GM21619 (cell line): ENCODE measurements around the gene ARSJ.
"Not testable (repeated sequence)": the region's sequence is repeated elsewhere in the genome, so short reads cannot be mapped to it uniquely, and the experiment has no call there.

Experiments used
- ATAC-seq: cut with Tn5 transposase; IDR thresholded peaks from one replicate; pipeline ENCODE4 v1.9.1; 2021; ENCODE audit not compliant: unreplicated experiment

Gene ARSJ

DNA sequence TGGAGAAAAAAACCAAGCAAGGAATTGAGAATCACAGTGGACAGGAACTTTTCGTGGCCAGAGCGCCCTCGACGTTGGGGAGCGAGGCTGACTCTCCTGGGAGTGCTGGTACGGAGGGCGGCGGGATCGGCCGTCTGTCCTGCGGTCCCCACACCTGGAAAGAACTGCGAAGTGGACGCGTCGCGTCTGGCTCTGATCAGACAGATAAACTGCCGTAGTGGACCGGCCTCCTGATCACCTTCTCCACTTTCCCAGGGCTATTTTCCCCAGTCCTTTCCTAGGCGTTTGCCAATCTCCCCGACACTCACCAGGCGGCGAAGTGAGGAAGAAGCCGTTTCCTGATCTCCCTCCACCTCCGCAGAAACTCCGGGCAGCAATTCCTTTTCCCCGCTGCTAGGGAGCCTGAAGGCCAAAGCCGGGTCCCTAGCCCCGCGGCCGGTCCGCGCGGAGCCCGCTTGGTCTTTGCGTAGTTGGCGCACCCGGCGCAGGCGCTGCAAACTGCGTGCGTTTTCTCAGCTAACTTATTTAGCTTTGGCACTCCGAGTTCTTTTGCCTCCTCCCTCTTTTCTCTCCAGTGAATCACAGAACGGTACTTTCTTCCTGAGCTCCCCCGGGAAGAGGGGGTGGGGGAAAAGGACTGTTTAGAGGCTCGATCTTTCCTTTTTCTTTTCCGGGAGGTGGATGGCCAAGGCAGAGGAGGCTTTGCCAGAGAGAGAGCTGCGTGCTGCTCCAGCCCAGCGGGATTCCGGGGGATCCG lies at the start of gene ARSJ:
Gene ARSJ, minus strand, starts transcription at position 500 of the 757 bp plus-strand sequence. CDS start 813 bp downstream, outside the sequence.
- ATAC-seq = no peak

GRCh38 chr4:114028071-114028470 lies 48.6 kb upstream of the ARSJ start:
- ATAC-seq = no peak

- ATAC-seq = no peak
Observed at GRCh38 chr4:114027596-114027995, 48.1 kb upstream of the ARSJ start.

DNA sequence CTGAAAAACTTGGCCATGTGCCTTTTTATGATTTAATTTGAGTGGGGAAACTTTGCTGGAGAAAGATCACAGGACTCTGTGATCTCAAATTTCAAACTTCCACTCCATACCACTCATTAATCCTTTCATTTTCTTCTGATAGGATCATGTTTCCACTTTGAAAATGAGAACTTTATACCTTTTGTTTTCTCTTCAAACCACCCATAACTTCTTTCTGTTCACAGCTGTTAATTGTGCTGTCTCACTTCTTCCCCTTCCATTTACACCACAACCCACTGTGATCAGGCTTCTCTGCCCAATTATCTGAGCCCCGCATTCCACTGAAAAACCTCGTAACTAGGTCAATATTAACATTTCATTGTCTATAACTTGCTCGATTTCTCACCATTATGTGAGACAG lies 47.0 kb upstream of the ARSJ start:
- no peak for ATAC-seq

- ATAC-seq = peak; percentile 84
Observed at GRCh38 chr4:114025176-114025777, 45.8 kb upstream of the ARSJ start.

GRCh38 chr4:114021451-114021850 lies 42.0 kb upstream of the ARSJ start:
- no peak for ATAC-seq

- ATAC-seq = no peak
Observed at GRCh38 chr4:114019969-114020358, 40.5 kb upstream of the ARSJ start.

DNA sequence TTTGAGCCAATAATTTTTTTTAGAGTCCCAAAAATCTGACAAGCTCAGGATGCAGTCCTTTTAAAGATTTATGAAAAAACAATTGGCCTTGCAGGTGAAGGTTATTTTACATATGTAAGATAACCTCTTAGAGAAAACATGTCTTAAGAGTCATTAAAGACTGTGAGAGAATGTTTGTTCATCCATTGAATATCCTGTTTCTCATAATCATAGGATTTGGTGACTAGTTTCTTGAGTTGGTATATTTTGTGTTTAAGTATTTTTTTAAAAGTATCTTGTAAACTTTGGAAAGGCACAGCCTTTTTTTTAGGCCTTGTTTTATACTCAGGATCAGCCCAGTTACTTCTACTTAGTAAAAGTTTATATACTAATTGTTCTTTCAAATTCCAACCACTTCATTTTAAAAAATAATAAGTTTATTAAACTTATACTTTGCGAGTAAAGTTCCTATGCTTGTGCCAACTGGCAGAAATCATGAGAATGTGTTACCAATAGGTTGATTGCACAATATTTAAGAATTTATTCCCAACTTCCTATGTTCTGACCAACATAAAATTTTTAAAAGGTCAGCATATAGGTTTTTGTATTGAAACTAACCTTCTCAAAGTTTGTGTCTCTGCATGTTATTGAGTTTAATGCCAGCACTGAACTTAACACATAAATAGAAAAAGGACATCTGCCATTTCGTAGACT lies 40.0 kb upstream of the ARSJ start:
- no peak for ATAC-seq

DNA sequence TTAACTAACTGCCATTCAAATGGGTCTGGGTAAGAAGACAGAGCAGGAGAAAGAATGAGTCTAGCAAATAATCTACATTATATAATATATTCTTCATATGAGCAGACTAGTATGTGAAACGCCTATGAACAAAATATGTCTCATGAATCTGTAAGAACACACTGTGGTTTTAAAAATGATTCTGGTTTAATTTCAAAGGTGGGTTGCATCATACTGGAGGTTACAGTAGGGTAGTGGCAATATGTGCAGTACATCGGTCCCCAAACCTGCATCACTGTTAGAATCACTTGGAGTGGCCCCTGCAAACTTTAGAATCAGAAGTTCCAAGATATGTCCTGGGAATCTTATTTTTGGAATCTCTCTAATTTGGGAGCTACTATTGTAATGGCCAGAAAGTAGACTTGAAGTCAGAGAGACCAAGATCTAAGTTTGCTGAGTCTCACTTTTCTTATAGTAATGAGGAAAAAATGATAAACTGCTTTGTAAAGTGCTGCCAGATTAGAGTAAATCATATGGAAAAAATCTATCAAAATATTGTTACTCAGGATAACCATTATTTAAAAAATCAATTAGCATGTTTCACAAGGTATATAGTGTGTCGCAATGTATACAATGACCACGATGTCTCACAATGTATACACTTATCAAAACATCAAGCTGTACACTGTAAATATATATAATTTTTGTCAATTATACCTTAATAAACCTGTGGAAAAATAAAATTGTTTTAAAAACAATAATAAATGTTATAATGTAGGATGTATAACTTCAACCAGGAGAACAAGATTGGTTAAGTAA lies 37.9 kb upstream of the ARSJ start:
- no peak for ATAC-seq

GRCh38 chr4:114015444-114015899 lies 36.0 kb upstream of the ARSJ start:
- no peak for ATAC-seq

DNA sequence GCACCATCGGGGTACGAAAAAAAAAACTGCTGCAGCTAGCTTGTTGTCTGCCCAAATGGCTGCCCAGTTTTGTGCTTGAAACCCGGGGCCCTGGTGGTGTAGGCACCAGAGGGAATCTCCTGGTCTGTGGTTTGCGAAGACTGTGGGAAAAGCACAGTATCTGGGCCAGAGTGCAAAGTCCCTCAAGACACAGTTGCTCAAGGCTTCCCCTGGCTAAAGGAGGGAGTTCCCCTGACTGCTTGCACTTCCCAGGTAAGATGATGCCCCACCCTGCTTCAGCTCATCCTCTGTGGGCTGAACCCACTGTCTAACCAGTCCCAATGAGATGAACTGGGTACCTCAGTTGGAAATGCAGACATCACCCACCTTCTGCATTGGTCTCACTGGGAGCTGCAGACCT lies 33.8 kb upstream of the ARSJ start:
- not testable (repeated sequence) for ATAC-seq

DNA sequence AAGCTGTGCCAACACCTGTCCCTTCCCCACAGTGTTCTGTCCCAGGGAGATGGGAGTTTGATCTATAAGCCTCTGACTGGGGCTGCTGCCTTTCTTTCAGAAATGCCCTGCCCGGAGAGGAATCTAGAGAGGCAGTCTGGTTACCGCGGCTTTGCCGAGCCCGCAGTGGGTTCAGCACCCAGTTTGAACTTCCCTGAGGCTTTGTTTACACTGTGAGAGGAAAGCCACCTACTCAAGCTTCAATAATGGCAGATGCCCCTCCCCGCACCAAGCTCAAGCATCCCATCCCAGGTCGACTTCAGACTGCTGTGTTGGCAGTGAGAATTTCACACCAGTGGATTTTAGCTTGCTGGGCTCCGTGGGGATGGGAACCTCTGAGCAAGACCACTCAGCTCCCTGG lies 33.3 kb upstream of the ARSJ start:
- no peak for ATAC-seq

GRCh38 chr4:114005569-114006442 lies 26.4 kb upstream of the ARSJ start:
- ATAC-seq = no peak

DNA sequence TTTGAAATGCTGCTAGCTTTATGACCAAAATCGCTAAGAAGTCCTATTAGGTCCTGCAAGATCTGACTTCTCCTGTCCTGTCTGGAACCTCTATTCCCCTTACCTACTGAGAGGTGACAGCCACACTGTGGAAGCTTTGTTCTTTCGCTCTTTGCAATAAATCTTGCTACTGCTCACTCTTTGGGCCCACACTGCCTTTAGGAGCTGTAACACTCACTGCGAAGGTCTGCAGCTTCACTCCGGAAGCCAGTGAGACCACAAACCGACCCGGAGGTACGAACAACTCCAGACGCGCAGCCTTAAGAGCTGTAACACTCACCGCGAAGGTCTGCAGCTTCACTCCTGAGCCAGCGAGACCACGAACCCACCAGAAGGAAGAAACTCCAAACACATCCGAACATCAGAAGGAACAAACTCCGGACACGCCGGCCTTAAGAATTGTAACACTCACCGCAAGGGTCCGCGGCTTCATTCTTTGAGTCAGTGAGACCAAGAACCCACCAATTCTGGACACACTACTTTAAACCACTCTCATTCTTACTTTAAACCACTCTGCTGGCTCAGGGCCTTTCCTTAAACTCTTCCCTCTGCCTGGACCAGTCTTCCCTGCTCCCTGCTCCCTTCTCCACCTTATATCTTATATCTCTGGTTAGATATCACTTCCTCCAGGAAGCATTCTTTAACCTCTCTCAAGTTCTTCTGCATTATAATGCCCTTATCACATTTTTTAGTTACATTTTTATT lies 25.2 kb upstream of the ARSJ start:
- not testable (repeated sequence) for ATAC-seq

DNA sequence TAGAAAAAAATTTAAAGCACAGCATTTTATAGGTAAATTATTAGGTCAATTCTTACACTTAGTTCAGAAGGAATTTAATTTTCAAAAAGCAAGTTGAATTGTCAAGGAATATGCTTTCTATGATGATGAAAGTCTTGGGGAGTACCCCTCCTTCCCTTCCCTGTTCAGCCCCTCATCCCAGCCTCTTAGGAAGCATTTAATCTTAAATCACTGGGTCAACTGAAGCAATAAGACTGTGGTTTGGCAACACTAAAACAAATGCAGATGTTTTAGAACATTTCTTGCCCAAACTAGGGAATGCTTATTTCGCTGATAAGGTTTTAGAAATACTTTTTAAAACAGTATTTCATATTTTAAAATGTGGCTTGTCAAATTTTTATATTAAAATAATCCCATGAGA lies 19.1 kb upstream of the ARSJ start:
- ATAC-seq = no peak

DNA sequence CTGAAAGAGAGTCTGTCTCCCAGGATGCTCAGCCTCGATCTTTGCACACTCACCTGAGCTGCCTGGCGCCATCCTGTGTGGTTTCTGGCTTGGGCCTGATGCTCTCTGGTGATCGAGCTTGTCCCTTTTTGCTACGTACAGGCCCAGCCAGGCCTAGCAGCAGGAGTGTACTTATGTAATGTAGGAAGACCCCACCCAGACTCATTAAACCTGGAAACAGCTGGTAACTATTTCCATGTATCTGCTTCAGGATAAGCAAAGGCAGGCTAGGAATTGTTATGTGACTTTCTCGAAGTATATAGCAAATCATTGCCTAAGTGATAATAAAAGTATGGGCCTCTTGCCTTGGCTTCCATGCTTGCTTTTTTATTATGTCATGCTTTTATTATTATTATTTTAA lies 18.6 kb upstream of the ARSJ start:
- ATAC-seq = no peak

- no peak for ATAC-seq
Observed at GRCh38 chr4:113997206-113997605, 17.8 kb upstream of the ARSJ start.

DNA sequence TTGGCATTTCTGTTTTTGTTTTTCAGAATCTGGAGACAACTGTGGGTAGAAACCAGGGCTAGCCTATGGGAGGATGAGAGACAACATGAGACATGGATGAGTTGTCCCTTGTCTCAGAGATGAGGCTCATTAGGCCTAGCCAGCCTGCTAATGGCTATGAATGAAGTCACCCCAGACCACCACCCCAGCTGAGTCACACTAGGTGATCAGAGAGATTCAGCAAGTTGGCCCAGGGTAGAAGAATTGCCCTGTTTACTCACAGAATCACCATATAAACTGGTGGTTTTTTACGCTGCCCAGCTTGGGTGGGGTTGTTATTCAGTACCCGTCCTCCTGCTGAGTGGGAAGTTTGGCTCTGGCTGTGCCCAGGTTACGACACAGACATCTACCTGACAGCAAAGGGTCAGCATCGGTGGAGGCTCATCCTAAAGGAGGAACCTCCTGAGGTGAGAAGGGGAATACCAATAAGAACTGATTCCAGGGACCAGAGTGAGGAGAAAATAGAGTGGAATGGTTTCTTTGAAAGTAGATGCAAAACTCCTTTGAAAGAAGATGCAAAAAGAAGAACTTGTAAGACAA lies 17.2 kb upstream of the ARSJ start:
- ATAC-seq = no peak

GRCh38 chr4:113993887-113994286 lies 14.4 kb upstream of the ARSJ start:
- no peak for ATAC-seq
